Liver (tissue), 3 donors: ENCODE data around the gene LRRC45.

Source experiments
- GABPA ChIP-seq, 2 donors: IDR thresholded peaks in 1 of 2; conservative IDR thresholded peaks in 1 of 2; 2 replicates each; pipeline ENCODE4 v1.6.1; 2016; ENCODE audit warnings: antibody characterized with exemption in 2 of 2, mild to moderate bottlenecking in 1 of 2, moderate library complexity in 1 of 2
- TAF1 ChIP-seq: conservative IDR thresholded peaks from 2 replicates; pipeline ENCODE4 v1.6.1; 2016; ENCODE audit warnings: antibody characterized with exemption, mild to moderate bottlenecking
- TF ChIP-seq, protein P1 (sequence below): fragments of 150-350 bp; IDR thresholded peaks from 2 replicates; pipeline ENCODE4 v1.5.1; 2017; ENCODE audit warnings: improper control_type of control experiment, low read depth, low read length; ENCODE audit not compliant: missing input control
- TF ChIP-seq, protein P2 (sequence below): IDR thresholded peaks from 2 replicates; pipeline ENCODE4 v1.6.1; 2016; ENCODE audit warnings: antibody characterized with exemption
- donor health status: healthy.
- donor health status: healthy.

DNA sequence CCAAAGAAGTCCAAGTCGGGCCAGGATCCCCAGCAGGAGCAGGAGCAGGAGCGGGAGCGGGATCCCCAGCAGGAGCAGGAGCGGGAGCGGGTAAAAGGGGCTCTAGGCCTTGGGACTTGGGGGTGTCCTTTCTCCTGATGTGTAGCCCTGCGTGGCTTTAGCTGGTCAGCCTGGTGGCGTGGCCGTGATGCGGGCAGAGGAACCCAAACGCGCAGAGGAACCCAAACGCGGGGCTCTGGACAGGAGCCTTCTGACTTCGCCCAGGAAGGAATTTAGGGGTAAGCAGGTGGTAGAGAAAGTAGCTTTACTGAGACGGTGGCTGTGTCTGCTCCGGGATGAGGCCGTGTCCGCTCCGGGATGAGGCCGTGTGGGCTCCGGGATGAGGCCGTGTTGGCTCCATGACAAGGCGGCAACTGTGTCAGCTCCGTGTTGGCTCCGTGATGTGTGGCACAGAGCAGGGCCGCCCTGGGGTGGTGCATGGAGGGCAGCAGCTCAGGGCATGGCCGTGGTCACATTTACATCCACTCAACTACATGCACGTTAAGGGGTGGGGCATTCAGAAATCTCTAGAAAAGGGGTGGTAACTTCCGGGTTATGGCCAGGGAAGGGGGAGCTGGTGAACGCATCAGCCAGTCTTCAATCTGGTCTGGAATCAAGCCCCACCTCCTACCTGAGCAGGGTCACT, 26.2 kb upstream of the LRRC45 start:
- TF ChIP-seq, protein P1, sequence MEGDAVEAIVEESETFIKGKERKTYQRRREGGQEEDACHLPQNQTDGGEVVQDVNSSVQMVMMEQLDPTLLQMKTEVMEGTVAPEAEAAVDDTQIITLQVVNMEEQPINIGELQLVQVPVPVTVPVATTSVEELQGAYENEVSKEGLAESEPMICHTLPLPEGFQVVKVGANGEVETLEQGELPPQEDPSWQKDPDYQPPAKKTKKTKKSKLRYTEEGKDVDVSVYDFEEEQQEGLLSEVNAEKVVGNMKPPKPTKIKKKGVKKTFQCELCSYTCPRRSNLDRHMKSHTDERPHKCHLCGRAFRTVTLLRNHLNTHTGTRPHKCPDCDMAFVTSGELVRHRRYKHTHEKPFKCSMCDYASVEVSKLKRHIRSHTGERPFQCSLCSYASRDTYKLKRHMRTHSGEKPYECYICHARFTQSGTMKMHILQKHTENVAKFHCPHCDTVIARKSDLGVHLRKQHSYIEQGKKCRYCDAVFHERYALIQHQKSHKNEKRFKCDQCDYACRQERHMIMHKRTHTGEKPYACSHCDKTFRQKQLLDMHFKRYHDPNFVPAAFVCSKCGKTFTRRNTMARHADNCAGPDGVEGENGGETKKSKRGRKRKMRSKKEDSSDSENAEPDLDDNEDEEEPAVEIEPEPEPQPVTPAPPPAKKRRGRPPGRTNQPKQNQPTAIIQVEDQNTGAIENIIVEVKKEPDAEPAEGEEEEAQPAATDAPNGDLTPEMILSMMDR = no peak
- TF ChIP-seq TAF1 (no peak), GABPA (IDR thresholded peaks at IDR 0.05 in 1 of 2, conservative IDR thresholded peaks at IDR 0.05 in 1 of 2) (no peak)
- TF ChIP-seq, protein P2, sequence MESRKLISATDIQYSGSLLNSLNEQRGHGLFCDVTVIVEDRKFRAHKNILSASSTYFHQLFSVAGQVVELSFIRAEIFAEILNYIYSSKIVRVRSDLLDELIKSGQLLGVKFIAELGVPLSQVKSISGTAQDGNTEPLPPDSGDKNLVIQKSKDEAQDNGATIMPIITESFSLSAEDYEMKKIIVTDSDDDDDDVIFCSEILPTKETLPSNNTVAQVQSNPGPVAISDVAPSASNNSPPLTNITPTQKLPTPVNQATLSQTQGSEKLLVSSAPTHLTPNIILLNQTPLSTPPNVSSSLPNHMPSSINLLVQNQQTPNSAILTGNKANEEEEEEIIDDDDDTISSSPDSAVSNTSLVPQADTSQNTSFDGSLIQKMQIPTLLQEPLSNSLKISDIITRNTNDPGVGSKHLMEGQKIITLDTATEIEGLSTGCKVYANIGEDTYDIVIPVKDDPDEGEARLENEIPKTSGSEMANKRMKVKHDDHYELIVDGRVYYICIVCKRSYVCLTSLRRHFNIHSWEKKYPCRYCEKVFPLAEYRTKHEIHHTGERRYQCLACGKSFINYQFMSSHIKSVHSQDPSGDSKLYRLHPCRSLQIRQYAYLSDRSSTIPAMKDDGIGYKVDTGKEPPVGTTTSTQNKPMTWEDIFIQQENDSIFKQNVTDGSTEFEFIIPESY = no peak
